AG09309 (cell line): ENCODE results near the gene TSGA10.

Source experiments
- DNase-seq: peaks from one replicate; pipeline ENCODE4 v3.0.0-alpha.2; 2010; ENCODE audit warnings: low read depth
- H3K4me3 ChIP-seq: 2 replicates; pipeline ENCODE4 v1.5.1; 2011; ENCODE audit warnings: mild to moderate bottlenecking, low read depth, low read length, moderate library complexity; ENCODE audit not compliant: control insufficient read depth
- TF ChIP-seq, protein P1 (sequence below): IDR thresholded peaks from 2 replicates; pipeline ENCODE4 v1.5.1; 2011; ENCODE audit warnings: mild to moderate bottlenecking, low read depth, low read length, inconsistent platforms; ENCODE audit not compliant: insufficient read depth, control insufficient read depth; ENCODE audit errors: missing control alignments

The TSGA10 gene

DNA sequence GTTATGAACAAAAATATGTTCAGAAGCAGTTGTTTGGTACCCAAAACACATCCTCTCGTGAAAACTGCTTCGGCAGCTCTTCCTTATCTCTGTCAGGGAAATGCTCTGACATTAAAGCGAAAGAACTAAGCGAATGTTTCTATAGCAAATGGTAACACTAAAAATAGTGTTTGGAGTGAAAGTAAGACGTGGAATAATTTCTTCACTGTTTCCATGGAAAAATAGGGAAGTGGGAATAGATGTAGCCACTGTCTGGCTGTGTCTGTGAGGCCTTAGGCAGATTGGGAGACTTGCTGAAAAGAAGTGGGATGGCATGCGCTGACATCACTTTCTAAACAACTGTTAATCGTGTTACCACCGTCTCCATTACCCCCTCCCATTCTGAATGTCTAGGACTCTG lies 207.2 kb downstream of the TSGA10 start:
- DNase-seq = no peak
- no peak overlapping the region for H3K4me3 ChIP-seq
- TF ChIP-seq, protein P1, sequence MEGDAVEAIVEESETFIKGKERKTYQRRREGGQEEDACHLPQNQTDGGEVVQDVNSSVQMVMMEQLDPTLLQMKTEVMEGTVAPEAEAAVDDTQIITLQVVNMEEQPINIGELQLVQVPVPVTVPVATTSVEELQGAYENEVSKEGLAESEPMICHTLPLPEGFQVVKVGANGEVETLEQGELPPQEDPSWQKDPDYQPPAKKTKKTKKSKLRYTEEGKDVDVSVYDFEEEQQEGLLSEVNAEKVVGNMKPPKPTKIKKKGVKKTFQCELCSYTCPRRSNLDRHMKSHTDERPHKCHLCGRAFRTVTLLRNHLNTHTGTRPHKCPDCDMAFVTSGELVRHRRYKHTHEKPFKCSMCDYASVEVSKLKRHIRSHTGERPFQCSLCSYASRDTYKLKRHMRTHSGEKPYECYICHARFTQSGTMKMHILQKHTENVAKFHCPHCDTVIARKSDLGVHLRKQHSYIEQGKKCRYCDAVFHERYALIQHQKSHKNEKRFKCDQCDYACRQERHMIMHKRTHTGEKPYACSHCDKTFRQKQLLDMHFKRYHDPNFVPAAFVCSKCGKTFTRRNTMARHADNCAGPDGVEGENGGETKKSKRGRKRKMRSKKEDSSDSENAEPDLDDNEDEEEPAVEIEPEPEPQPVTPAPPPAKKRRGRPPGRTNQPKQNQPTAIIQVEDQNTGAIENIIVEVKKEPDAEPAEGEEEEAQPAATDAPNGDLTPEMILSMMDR = no peak
